Fibroblast of villous mesenchyme (primary cell): ENCODE measurements around the gene SLX4IP. TPM values are rescaled to one million over a fixed set of nuclear protein-coding genes. Genes with fewer than 3 reads are reported as not detected.
"Not testable (repeated sequence)": the region's sequence is repeated elsewhere in the genome, so short reads cannot be mapped to it uniquely, and the experiment has no call there.

ENCODE experiments used
- DNase-seq: peaks from one replicate; pipeline ENCODE4 v3.0.0-alpha.2; 2010; ENCODE audit warnings: low read depth
- H3K4me3 ChIP-seq: 2 replicates; pipeline ENCODE4 v1.5.1; 2011; ENCODE audit warnings: low read depth, mild to moderate bottlenecking, low read length
- CTCF ChIP-seq: IDR thresholded peaks from 2 replicates; pipeline ENCODE4 v1.5.1; 2012; ENCODE audit warnings: low read depth, mild to moderate bottlenecking, low read length; ENCODE audit not compliant: insufficient read depth
- total RNA-seq: library from RNA; depleted of rRNA; stranded (reverse); fragments of >200 nt; gene quantifications from 2 replicates; pipeline ENCODE4 v1.2.3, GENCODE V29; 2012

The SLX4IP gene
- total RNA-seq, 1 donor = 5.6 TPM

- no peak overlapping the region for H3K4me3 ChIP-seq
- DNase-seq = peak; percentile 6
- TF ChIP-seq CTCF = no peak
Observed at GRCh38 chr20:10415013-10415650, 20.0 kb upstream of the SLX4IP start.

GRCh38 chr20:10417218-10417617 is 17.9 kb upstream of the SLX4IP start:
- not testable (repeated sequence) for H3K4me3 ChIP-seq, DNase-seq

GRCh38 chr20:10419550-10420133 is 15.5 kb upstream of the SLX4IP start:
- DNase-seq = peak; percentile 22
- H3K4me3 ChIP-seq = no peak overlapping the region
- no peak for TF ChIP-seq CTCF

- no peak for DNase-seq
- TF ChIP-seq CTCF = no peak
- H3K4me3 ChIP-seq = no peak overlapping the region
Observed at GRCh38 chr20:10423735-10424134, 11.4 kb upstream of the SLX4IP start.

GRCh38 chr20:10427060-10427692 is 7.9 kb upstream of the SLX4IP start:
- peak; percentile 80 for TF ChIP-seq CTCF
- peak; percentile 73 for DNase-seq
- H3K4me3 ChIP-seq = no peak overlapping the region

- no peak overlapping the region for H3K4me3 ChIP-seq
- DNase-seq = no peak
- TF ChIP-seq CTCF = no peak
Observed at GRCh38 chr20:10428008-10428407, 7.1 kb upstream of the SLX4IP start.

- no peak for DNase-seq
- TF ChIP-seq CTCF = no peak
- no peak overlapping the region for H3K4me3 ChIP-seq
Observed at GRCh38 chr20:10429443-10429981, 5.6 kb upstream of the SLX4IP start.
